HG03520 (cell line): ENCODE data around the gene SETDB2.

Source experiments
- ATAC-seq: cut with Tn5 transposase; IDR thresholded peaks from one replicate; pipeline ENCODE4 v1.9.1; 2021; ENCODE audit warnings: mild to moderate bottlenecking, moderate library complexity; ENCODE audit not compliant: unreplicated experiment

SETDB2 gene

DNA sequence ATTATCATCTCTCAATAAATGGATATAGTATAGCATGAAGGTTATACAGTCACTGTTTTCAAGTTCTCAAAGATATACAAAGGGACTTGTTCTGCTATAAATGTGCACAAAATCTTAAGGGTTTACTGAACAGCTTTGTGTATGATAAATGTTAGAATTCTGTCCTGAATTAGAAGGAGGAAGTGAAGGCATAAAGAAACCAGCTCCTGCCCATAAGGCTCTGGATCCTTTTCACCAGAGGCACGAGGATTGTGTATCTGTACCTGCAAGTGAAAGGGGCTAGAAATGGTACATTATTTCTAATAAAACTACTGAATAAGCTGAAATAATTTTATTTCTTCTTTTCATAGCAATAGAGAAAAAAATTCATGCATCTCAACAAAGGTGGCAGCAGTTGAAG is 84.1 kb downstream of the SETDB2 start:
- ATAC-seq: no peak

DNA sequence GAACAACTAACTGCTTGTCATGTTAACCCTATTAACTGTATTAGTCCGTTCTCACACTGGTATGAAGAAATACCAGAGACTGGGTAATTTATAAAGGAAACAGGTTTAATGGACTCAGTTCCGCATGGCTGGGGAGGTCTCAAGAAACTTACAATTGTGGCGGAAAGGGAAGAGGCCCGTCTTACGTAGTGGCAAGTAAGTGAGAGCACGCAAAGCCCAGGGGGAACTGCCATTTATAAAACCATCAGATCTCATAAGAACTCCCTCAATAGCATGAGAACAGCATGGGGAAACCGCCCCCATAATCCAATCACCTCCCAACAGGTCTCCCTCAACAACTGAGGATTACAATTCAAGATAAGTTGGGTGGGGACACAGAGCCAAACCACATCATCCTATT is 86.4 kb downstream of the SETDB2 start:
- ATAC-seq: no peak

DNA sequence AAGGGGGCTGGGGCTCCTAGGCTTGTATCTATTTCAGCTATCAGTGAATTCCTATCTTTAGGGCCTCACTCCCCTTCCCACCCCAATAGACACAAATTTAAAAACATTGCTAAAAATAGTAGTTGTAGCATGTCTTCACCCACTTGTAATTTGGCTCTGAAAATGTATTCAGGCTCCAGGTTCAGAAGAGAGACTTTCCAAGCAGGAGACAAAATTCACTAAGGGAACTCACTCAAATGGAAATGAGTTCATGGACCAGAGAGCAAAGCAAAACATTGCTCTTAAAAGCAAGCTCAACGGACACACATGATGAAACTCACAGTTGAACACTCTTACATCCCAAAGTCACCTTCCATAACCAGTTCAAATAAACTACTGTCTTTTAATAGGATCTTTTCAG is 88.5 kb downstream of the SETDB2 start:
- no peak for ATAC-seq

DNA sequence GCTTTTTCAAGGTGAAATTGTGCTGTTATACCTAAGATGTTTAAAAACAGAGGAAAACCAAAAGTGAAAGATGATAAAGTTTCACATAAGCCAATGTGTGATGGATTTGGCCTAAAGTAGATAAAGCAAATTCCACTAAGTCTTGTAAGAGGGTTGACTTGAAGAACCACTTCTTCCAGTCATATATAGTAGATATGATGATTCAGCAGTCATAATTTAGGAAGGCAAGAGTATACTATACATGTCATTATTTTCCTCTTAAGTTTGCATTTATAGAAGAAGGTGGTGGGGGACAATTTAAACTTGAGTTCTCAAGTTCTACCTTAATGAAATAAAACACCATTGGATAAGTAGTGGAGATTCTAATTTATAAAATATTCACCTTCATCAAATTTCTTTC is 88.9 kb downstream of the SETDB2 start:
- no peak for ATAC-seq

DNA sequence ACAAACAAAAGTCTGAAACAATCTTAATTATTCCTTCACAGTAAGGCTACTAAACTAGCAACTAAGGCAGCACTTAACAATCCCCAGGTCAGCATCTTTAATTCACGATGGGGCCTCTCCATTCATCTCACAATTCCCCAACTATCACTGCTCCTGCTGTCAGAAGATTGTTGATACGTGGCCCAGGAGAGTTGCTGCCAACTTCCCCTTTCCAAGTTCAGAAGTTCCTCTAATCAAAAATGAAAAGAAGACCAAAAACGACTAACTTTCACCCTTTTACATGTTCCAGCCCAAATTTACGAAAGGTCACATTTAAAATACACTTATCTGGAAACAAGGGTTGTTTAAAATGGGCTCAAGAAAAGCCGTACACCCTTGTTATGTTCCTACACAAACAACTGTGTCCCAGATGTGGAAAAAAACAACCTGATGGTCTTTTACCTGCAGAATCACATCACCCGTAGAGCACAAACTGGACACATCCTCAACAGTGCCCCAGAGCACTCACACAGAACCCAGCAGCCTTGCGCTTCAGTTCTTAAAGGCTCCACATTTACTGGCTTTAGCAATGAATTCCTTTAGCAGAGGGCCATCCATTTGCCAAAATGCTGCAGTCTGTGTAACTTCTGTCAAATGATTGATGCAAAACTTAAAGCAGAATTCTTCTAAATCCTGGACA is 89.7 kb downstream of the SETDB2 start:
- no peak for ATAC-seq

DNA sequence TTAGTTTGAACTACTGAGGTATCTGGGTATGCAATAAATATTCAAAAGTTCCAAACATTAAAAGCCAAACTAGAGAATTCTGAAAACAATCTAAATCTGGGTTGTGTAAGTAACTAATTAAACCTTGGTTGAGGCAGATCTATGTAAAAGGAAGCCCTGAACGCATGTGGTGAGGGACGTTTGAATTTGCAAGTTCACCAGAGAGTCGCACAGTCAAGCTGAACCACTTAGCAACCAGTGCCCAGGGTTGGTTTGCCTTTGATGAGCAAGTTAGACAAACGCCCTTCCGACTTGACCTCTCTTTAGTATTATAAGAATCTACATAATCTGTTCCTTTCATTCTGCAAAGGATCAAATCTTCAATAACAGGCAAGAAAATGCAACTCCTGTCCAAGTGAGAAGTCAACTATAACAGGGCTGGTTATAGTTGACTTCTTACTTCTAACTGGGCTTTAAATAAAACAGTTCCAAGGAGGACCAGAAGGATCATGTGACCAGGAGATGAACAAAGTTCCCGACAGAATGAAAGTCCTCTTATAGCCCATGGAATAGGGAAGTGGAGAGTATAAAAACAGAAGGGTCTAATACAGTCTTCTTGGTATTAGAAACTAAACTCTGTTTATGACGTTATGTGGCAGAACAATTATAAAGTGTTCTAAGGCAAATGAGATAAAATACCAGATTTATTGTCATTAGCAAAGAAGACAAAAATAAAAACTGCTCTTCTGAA is 92.2 kb downstream of the SETDB2 start:
- no peak for ATAC-seq

DNA sequence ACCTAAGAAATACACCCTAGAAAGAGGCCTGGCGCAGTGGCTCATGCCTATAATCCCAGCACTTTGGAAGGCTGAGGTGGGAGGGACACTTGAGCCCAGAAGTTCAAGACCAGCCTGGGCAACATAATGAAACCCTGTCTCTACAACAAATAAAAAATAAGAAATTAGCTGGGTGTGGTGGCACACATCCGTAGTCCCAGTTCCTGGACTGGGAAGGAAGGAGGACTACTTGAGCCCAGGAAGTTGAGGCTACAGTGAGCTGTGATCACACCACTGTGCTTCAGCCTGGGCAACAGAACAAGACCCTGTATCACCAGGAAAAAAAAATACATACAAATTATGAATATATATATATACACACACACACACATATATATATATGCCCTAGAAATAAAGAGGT is 94.3 kb downstream of the SETDB2 start:
- no peak for ATAC-seq

DNA sequence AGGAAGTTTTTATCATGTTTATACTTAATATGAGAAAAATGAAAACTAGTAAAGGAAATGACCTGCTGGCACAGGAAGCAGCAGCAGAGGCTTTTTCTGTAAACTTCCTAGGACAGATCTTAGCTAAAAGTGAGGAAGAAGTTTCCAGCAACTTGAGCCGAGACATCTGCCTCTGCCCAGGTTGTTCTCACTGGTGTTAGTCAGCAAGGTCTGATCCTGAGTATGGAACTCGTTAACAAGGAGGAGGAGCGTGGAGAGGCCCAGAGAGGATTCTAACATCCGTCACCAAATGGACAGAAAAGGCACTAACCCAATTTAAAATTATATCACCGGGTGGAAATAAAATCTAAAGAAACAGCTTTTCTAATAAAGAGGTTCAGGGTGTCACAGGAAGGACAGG is 95.2 kb downstream of the SETDB2 start:
- no peak for ATAC-seq

DNA sequence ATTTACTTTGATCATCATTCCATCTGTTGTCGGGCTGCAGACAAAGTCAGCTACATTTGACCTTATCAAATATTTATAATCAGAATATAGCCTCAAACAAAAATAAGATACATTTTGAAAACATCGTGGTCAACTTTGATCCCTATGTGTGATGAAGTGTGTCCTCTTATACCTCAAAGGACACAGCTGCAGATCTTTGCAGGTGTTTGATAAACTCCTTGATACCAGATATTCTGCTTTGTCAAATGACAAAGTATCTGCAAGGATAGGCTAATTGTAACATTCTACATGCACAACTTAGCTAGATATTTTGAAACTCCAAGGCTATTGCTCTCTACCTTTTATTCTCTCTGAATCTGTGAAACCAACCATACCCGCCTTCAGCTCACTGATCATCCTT is 95.7 kb downstream of the SETDB2 start:
- ATAC-seq: no peak

DNA sequence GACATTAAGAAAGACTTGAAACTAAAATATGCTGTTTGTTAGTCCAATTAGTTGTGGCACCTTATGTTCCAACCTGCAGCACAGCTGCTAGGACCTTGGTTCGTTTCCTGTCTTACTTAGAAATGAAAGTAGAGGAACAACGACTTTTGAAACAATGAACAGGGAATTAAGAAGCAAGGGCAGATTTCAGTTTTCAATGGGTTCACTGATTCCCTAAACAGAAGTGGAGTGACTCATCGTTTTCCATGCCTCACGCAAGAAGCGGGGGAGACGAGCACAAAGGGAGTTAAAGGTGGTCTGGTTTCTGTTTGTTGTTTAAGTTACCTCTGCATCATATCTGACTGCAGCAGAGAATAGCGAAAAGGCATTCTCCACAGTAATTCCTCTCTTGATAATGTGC is 96.5 kb downstream of the SETDB2 start:
- no peak for ATAC-seq

DNA sequence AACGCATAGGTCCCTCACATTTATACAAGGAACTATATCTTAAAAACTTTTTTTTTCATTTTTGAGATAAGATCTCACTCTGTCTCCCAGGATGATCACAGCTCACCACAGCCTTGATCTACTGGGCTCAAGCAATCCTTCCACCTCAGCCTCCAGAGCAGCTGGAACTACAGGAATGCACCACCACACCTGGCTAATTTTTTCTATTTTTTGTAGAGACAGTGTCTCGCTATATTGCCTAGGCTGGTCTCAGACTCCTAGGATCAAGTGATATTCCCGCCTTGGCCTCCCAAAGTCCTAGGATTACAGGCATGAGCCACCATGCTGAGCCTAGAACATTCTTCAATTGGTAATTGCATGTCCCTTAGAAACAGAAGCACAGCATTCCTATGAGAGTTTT is 99.6 kb downstream of the SETDB2 start:
- ATAC-seq: no peak
